Neural progenitor cell (in vitro differentiated cells): ENCODE results near the gene TCP11L1. TPM values are rescaled to one million over a fixed set of nuclear protein-coding genes. Genes with fewer than 3 reads are reported as not detected.
"Not testable (repeated sequence)": the region's sequence is repeated elsewhere in the genome, so short reads cannot be mapped to it uniquely, and the experiment has no call there.

Source experiments
- DNase-seq: peaks from one replicate; pipeline ENCODE4 v3.0.0-alpha.2; 2016; ENCODE audit warnings: low spot score
- H2AFZ ChIP-seq: fragments of 200-600 bp; sonication (generic); replicated peaks from 2 replicates; pipeline ENCODE4 v1.6.1; 2016; ENCODE audit warnings: antibody characterized with exemption
- H3F3A ChIP-seq: fragments of 200-600 bp; sonication (generic); 2 replicates; pipeline ENCODE4 v1.6.1; 2016; ENCODE audit warnings: antibody characterized with exemption, low read depth
- H3K27ac ChIP-seq: fragments of 200-600 bp; sonication (generic); 2 replicates; pipeline ENCODE4 v1.5.1; 2016; ENCODE audit warnings: mild to moderate bottlenecking
- H3K27me3 ChIP-seq: fragments of 200-600 bp; sonication (generic); 2 replicates; pipeline ENCODE4 v1.6.1; 2016; ENCODE audit warnings: mild to moderate bottlenecking, moderate library complexity
- H3K36me3 ChIP-seq: fragments of 200-600 bp; sonication (generic); 2 replicates; pipeline ENCODE4 v1.5.1; 2016
- H3K4me1 ChIP-seq: fragments of 200-600 bp; sonication (generic); 2 replicates; pipeline ENCODE4 v1.6.1; 2016; ENCODE audit warnings: mixed run types
- H3K4me2 ChIP-seq: fragments of 200-600 bp; sonication (generic); 2 replicates; pipeline ENCODE4 v1.6.1; 2016
- H3K4me3 ChIP-seq: fragments of 200-600 bp; sonication (generic); 2 replicates; pipeline ENCODE4 v1.5.1; 2016
- H3K79me2 ChIP-seq: fragments of 200-600 bp; sonication (generic); 2 replicates; pipeline ENCODE4 v1.6.1; 2016; ENCODE audit warnings: low read depth
- H3K9ac ChIP-seq: fragments of 200-600 bp; sonication (generic); 2 replicates; pipeline ENCODE4 v1.6.1; 2016
- H3K9me3 ChIP-seq: fragments of 200-600 bp; sonication (generic); 2 replicates; pipeline ENCODE4 v1.5.1; 2016; ENCODE audit warnings: low read depth
- H4K20me1 ChIP-seq: fragments of 200-600 bp; sonication (generic); 2 replicates; pipeline ENCODE4 v1.6.1; 2016; ENCODE audit warnings: low read depth
- H3K27ac Mint-ChIP-seq: 3 replicates; pipeline ENCODE4 v1.8.0; 2021; ENCODE audit warnings: mixed read lengths
- H3K27me3 Mint-ChIP-seq: 2 replicates; pipeline ENCODE4 v1.8.0; 2022; ENCODE audit warnings: low read depth, mild to moderate bottlenecking, inconsistent platforms, moderate library complexity, mixed read lengths; ENCODE audit not compliant: insufficient read depth
- H3K36me3 Mint-ChIP-seq: 3 replicates; pipeline ENCODE4 v1.8.0; 2021; ENCODE audit warnings: mixed read lengths
- H3K4me1 Mint-ChIP-seq: 3 replicates; pipeline ENCODE4 v1.8.0; 2021; ENCODE audit warnings: mixed read lengths
- H3K4me3 Mint-ChIP-seq: 3 replicates; pipeline ENCODE4 v1.8.0; 2021; ENCODE audit warnings: mild to moderate bottlenecking, moderate library complexity, mixed read lengths
- H3K9me3 Mint-ChIP-seq: 3 replicates; pipeline ENCODE4 v1.8.0; 2020; ENCODE audit warnings: mixed read lengths
- CTCF ChIP-seq: fragments of 200-600 bp; sonication (generic); IDR thresholded peaks from 2 replicates; pipeline ENCODE4 v1.5.1; 2017; ENCODE audit warnings: antibody characterized with exemption, mild to moderate bottlenecking
- EZH2 ChIP-seq: fragments of 200-600 bp; sonication (generic); IDR thresholded peaks from 2 replicates; pipeline ENCODE4 v1.6.1; 2017; ENCODE audit warnings: antibody characterized with exemption, mild to moderate bottlenecking, moderate library complexity
- EZH2phosphoT487 ChIP-seq: fragments of 200-600 bp; sonication (generic); IDR thresholded peaks from 2 replicates; pipeline ENCODE4 v1.6.1; 2017; ENCODE audit warnings: antibody characterized with exemption
- total RNA-seq: library from RNA; depleted of rRNA; stranded (reverse); fragments of >200 nt; gene quantifications from 2 replicates; pipeline ENCODE4 v1.2.3, GENCODE V29; 2015; ENCODE audit warnings: low replicate concordance

The TCP11L1 gene
- total RNA-seq, 1 donor from 2014 or later = 20.0 TPM

GRCh38 chr11:33043221-33043830 lies 4.0 kb downstream of the TCP11L1 start:
- Mint-ChIP-seq H3K36me3 (peaks cover 35% of the 10 kb centered on the region), H3K27ac (no peak overlapping the region), H3K4me1 (peaks cover 15% of the 10 kb centered on the region), H3K27me3 (peaks cover 7% of the 10 kb centered on the region), H3K9me3 (peaks cover 4% of the 10 kb centered on the region), H3K4me3 (no peak overlapping the region)
- H3K9me3 ChIP-seq = no peaks in the 10 kb centered on the region
- H3K9ac ChIP-seq = no peak overlapping the region
- H3K4me3 ChIP-seq = no peak overlapping the region
- H3K36me3 ChIP-seq = no peaks in the 10 kb centered on the region
- H3K27me3 ChIP-seq = peaks cover 8% of the 10 kb centered on the region
- no peak for TF ChIP-seq EZH2
- TF ChIP-seq EZH2phosphoT487 = no peak
- TF ChIP-seq CTCF = no peak
- peaks cover 13% of the 10 kb centered on the region for H3K4me1 ChIP-seq
- no peak overlapping the region for H3K4me2 ChIP-seq
- no peak overlapping the region for H3K27ac ChIP-seq
- H3K79me2 ChIP-seq = peaks cover 3% of the 10 kb centered on the region
- H4K20me1 ChIP-seq = peaks cover 7% of the 10 kb centered on the region
- H3F3A ChIP-seq = peaks cover 21% of the 10 kb centered on the region
- no peak for DNase-seq
- no peak overlapping the region for H2AFZ ChIP-seq

GRCh38 chr11:33044285-33044756 lies 4.9 kb downstream of the TCP11L1 start:
- no peak overlapping the region for H3K27ac Mint-ChIP-seq
- no peak overlapping the region for H3K9ac ChIP-seq
- no peak overlapping the region for H3K4me2 ChIP-seq

GRCh38 chr11:33045551-33046255 lies 6.3 kb downstream of the TCP11L1 start:
- peaks cover 9% of the 10 kb centered on the region for H3K4me1 Mint-ChIP-seq
- peaks cover 3% of the 10 kb centered on the region for H3K79me2 ChIP-seq
- H3K4me3 ChIP-seq = no peak overlapping the region
- peaks cover 4% of the 10 kb centered on the region for H3K9me3 Mint-ChIP-seq
- H3K9ac ChIP-seq = no peak overlapping the region
- DNase-seq = no peak
- peaks cover 9% of the 10 kb centered on the region for H3F3A ChIP-seq
- no peak overlapping the region for H3K4me3 Mint-ChIP-seq
- H3K36me3 Mint-ChIP-seq = peaks cover 38% of the 10 kb centered on the region
- H3K4me2 ChIP-seq = no peak overlapping the region
- peaks cover 2% of the 10 kb centered on the region for H3K27me3 ChIP-seq
- peaks cover 14% of the 10 kb centered on the region for H3K4me1 ChIP-seq
- peaks cover 5% of the 10 kb centered on the region for H3K27me3 Mint-ChIP-seq
- no peak for TF ChIP-seq EZH2phosphoT487
- no peak for TF ChIP-seq EZH2
- no peak for TF ChIP-seq CTCF
- H4K20me1 ChIP-seq = peaks cover 5% of the 10 kb centered on the region
- no peaks in the 10 kb centered on the region for H3K9me3 ChIP-seq
- no peak overlapping the region for H3K27ac ChIP-seq
- H3K27ac Mint-ChIP-seq = no peak overlapping the region
- no peaks in the 10 kb centered on the region for H3K36me3 ChIP-seq
- no peak overlapping the region for H2AFZ ChIP-seq

More at GRCh38 chr11:33044285-33044756, 4.9 kb downstream of the TCP11L1 start:
- Histone ChIP-seq H3K79me2 (peaks cover 3% of the 10 kb centered on the region), H3K36me3 (no peaks in the 10 kb centered on the region), H3K4me3 (no peak overlapping the region), H3K27ac (no peak overlapping the region), H3K27me3 (peaks cover 8% of the 10 kb centered on the region), H3K4me1 (peaks cover 15% of the 10 kb centered on the region), H4K20me1 (peaks cover 7% of the 10 kb centered on the region), H2AFZ (no peak overlapping the region), H3K9me3 (no peaks in the 10 kb centered on the region), H3F3A (peaks cover 17% of the 10 kb centered on the region)
- Mint-ChIP-seq H3K36me3 (peaks cover 38% of the 10 kb centered on the region), H3K4me1 (peaks cover 15% of the 10 kb centered on the region), H3K27me3 (peaks cover 5% of the 10 kb centered on the region), H3K4me3 (no peak overlapping the region), H3K9me3 (peaks cover 4% of the 10 kb centered on the region)
- no peak for DNase-seq
- no peak for TF ChIP-seq EZH2phosphoT487
- TF ChIP-seq CTCF = no peak
- TF ChIP-seq EZH2 = no peak

GRCh38 chr11:33048701-33049100 lies 9.3 kb downstream of the TCP11L1 start:
- not testable (repeated sequence) for H3K27ac ChIP-seq, H3K4me3 Mint-ChIP-seq, H4K20me1 ChIP-seq, DNase-seq, H3K4me1 Mint-ChIP-seq, H3K4me3 ChIP-seq, H3K27me3 Mint-ChIP-seq, H3F3A ChIP-seq, H3K9me3 ChIP-seq, H3K4me2 ChIP-seq, H3K9me3 Mint-ChIP-seq, H3K36me3 ChIP-seq, H2AFZ ChIP-seq, H3K27ac Mint-ChIP-seq, H3K27me3 ChIP-seq, H3K4me1 ChIP-seq, H3K9ac ChIP-seq, H3K79me2 ChIP-seq
- peaks cover 36% of the 10 kb centered on the region for H3K36me3 Mint-ChIP-seq

GRCh38 chr11:33049565-33050408 lies 10.4 kb downstream of the TCP11L1 start:
- H3K27me3 ChIP-seq, H3K27me3 Mint-ChIP-seq, H3K4me1 Mint-ChIP-seq, H3K4me3 Mint-ChIP-seq, H3K9me3 ChIP-seq, H3K36me3 ChIP-seq, H3F3A ChIP-seq, H3K9ac ChIP-seq, H3K27ac Mint-ChIP-seq, H3K4me3 ChIP-seq, H4K20me1 ChIP-seq, H3K9me3 Mint-ChIP-seq, H3K27ac ChIP-seq, H3K4me1 ChIP-seq, H3K79me2 ChIP-seq, H2AFZ ChIP-seq, H3K4me2 ChIP-seq: not testable (repeated sequence)
- DNase-seq = peak; percentile 13
- peaks cover 28% of the 10 kb centered on the region for H3K36me3 Mint-ChIP-seq
